NB4 (cell line): ENCODE measurements around the gene AOC2.

Source experiments
- CTCF ChIP-seq: IDR thresholded peaks from one replicate; pipeline ENCODE4 v1.5.1; 2012; ENCODE audit warnings: low read depth, low read length
- MYC ChIP-seq: IDR thresholded peaks from 2 replicates; pipeline ENCODE4 v1.6.1; 2011; ENCODE audit warnings: low read depth, low read length
- POLR2A ChIP-seq: IDR thresholded peaks from 2 replicates; pipeline ENCODE4 v1.6.1; 2011; ENCODE audit warnings: mild to moderate bottlenecking; ENCODE audit not compliant: insufficient read length; ENCODE audit errors: extremely low read depth

GRCh38 chr17:42796066-42796758 is 48.2 kb upstream of the AOC2 start:
- TF ChIP-seq CTCF (no peak), POLR2A (no peak), MYC (no peak)
